GM19438 (cell line): ENCODE measurements around the gene C12orf57.

Experiments used
- ATAC-seq: cut with Tn5 transposase; IDR thresholded peaks from one replicate; pipeline ENCODE4 v1.9.1; 2021; ENCODE audit warnings: low read depth; ENCODE audit not compliant: unreplicated experiment

C12orf57 gene

GRCh38 chr12:6987956-6988553 lies 44.2 kb downstream of the C12orf57 start:
- no peak for ATAC-seq
